K562 (cell line): ENCODE measurements around the gene SCMH1. TPM values are rescaled to one million over a fixed set of nuclear protein-coding genes. Genes with fewer than 3 reads are reported as not detected.

Experiments
- ATAC-seq: fragments of 200-7000 bp; cut with Tn5 transposase; 3 replicates; pipeline ENCODE4 v1.9.1; 2020; ENCODE audit warnings: moderate library complexity
- BruUV-seq: library from RNA; stranded (reverse); fragments of 400-500 nt; replicated peaks from 2 replicates; lab custom pipeline; 2021; lab: Mats Ljungman, UMichigan
- CTCF ChIA-PET: fragments of 300-600 bp; formaldehyde crosslinking; extraction: SDS; loops from one replicate; lab custom pipeline; 2021; ENCODE audit warnings: low intra/inter-chr PET ratio; lab: Yijun Ruan, JAX
- POLR2A ChIA-PET: fragments of 300-600, 350-650 bp; sonication (Branson Sonifier 250); formaldehyde crosslinking; extraction: SDS; loops from one replicate; lab custom pipeline; 2021; ENCODE audit warnings: antibody characterized with exemption, inconsistent platforms; lab: Yijun Ruan, JAX
- DNase-seq, 4 experiments: peaks; one replicate each; pipeline versions ENCODE4 v3.0.0 to v3.0.0-alpha.2; 2011 to 2018; ENCODE audit warnings: low spot score in 3 of 4, mixed read lengths in 3 of 4; ENCODE audit errors: extremely low read depth in 1 of 4
- FAIRE-seq: peaks from 2 replicates; lab custom pipeline; 2011; peaks lifted over from hg19 to GRCh38; lab: Jason Lieb, UNC
- H2AFZ ChIP-seq: 2 replicates; pipeline ENCODE4 v1.6.0; 2011; ENCODE audit warnings: low read depth, low read length, control low read depth, inconsistent platforms
- H3K27ac ChIP-seq: fragments of 200-600 bp; 3 replicates; pipeline ENCODE4 v1.8.0; 2011; ENCODE audit warnings: low read depth, mild to moderate bottlenecking, control low read depth, inconsistent platforms, low read length, moderate library complexity, mixed read lengths; ENCODE audit errors: extremely low read depth
- H3K27me3 ChIP-seq, 2 experiments: fragments of 300-600 bp in 1 of 2; 2 replicates in 1 of 2; 3 replicates in 1 of 2; pipeline versions ENCODE4 v1.6.0 to v1.8.0; 2011; ENCODE audit warnings: inconsistent platforms in 2 of 2, low read length in 2 of 2, mild to moderate bottlenecking in 1 of 2, mixed read lengths in 1 of 2, moderate library complexity in 1 of 2; ENCODE audit not compliant: control insufficient read depth in 2 of 2, insufficient read depth in 2 of 2
- H3K36me3 ChIP-seq: fragments of 300-600 bp; 3 replicates; pipeline ENCODE4 v1.8.0; 2011; ENCODE audit warnings: mild to moderate bottlenecking, low read length, inconsistent platforms; ENCODE audit not compliant: control insufficient read depth, insufficient read depth
- H3K4me1 ChIP-seq, 2 experiments: fragments of 200-600 bp in 1 of 2; replicated peaks in 1 of 2; 2 replicates in 1 of 2; 3 replicates in 1 of 2; pipeline versions ENCODE4 v1.5.1 to v1.8.0; 2011; ENCODE audit warnings: inconsistent platforms in 2 of 2, low read length in 2 of 2, mild to moderate bottlenecking in 1 of 2, mixed read lengths in 1 of 2, moderate library complexity in 1 of 2; ENCODE audit not compliant: control insufficient read depth in 2 of 2, insufficient read depth in 2 of 2
- H3K4me2 ChIP-seq: 2 replicates; pipeline ENCODE4 v1.6.1; 2011; ENCODE audit warnings: low read length, control low read depth, inconsistent platforms, mixed read lengths; ENCODE audit not compliant: insufficient read depth
- H3K4me3 ChIP-seq: fragments of 200-600 bp; sonication (generic), shearing (Covaris generic); 2 replicates; pipeline ENCODE4 v1.5.1; 2016; ENCODE audit warnings: control low read depth, inconsistent platforms
- H3K79me2 ChIP-seq: fragments of 200-600 bp; 3 replicates; pipeline ENCODE4 v1.8.0; 2011; ENCODE audit warnings: low read length, inconsistent platforms; ENCODE audit not compliant: control insufficient read depth, insufficient read depth
- H3K9ac ChIP-seq, 2 experiments: 2 replicates each; pipeline versions ENCODE4 v1.6.0 to v1.6.1; 2011; ENCODE audit warnings: low read depth in 2 of 2, low read length in 2 of 2, control low read depth in 1 of 2, inconsistent platforms in 1 of 2, mild to moderate bottlenecking in 1 of 2, mixed read lengths in 1 of 2; ENCODE audit not compliant: insufficient read depth in 1 of 2
- H3K9me1 ChIP-seq: one replicate; pipeline ENCODE4 v1.6.0; 2011; ENCODE audit warnings: inconsistent platforms, mild to moderate bottlenecking, low read length, moderate library complexity; ENCODE audit not compliant: control insufficient read depth, insufficient read depth
- H3K9me3 ChIP-seq: replicated peaks from 2 replicates; pipeline ENCODE4 v1.5.1; 2011; ENCODE audit warnings: low read depth, low read length, inconsistent platforms; ENCODE audit not compliant: control insufficient read depth, insufficient read depth
- H4K20me1 ChIP-seq: replicated peaks from 2 replicates; pipeline ENCODE4 v1.6.1; 2011; ENCODE audit warnings: low read length, inconsistent platforms, mixed read lengths; ENCODE audit not compliant: control insufficient read depth, insufficient read depth
- DPF2 ChIP-seq: fragments of 450-650 bp; IDR thresholded peaks from 2 replicates; pipeline ENCODE4 v1.6.1; 2016
- IFI16 ChIP-seq: fragments of 250-450 bp; sonication (Bioruptor Pico); IDR thresholded peaks from 2 replicates; pipeline ENCODE4 v2.1.2; 2022; ENCODE audit warnings: mild to moderate bottlenecking, inconsistent platforms
- ILF3 ChIP-seq: fragments of 450-650 bp; IDR thresholded peaks from 2 replicates; pipeline ENCODE4 v1.6.1; 2018; ENCODE audit warnings: antibody characterized with exemption, mild to moderate bottlenecking, moderate library complexity, borderline replicate concordance
- KDM1A ChIP-seq, 2 experiments: fragments of 450-650 bp; IDR thresholded peaks; 2 replicates each; pipeline ENCODE4 v1.6.1; 2016; ENCODE audit warnings: mild to moderate bottlenecking in 2 of 2
- MBD2 ChIP-seq: sonication (generic); IDR thresholded peaks from 2 replicates; pipeline ENCODE4 v1.6.1; 2016; ENCODE audit warnings: low read depth, borderline replicate concordance
- MEIS2 ChIP-seq: fragments of 450-650 bp; IDR thresholded peaks from 2 replicates; pipeline ENCODE4 v1.6.1; 2014; ENCODE audit warnings: mild to moderate bottlenecking; ENCODE audit not compliant: partially characterized antibody
- RBBP5 ChIP-seq: fragments of 200-600 bp; sonication (generic); IDR thresholded peaks from 2 replicates; pipeline ENCODE4 v1.6.1; 2012; ENCODE audit warnings: borderline replicate concordance, mild to moderate bottlenecking, low read length, control low read depth, inconsistent platforms; ENCODE audit not compliant: insufficient read depth, poor library complexity, severe bottlenecking
- SAFB ChIP-seq: fragments of 200-400 bp; formaldehyde crosslinking; IDR thresholded peaks from 2 replicates; pipeline ENCODE4 v1.6.1; 2017; ENCODE audit warnings: low read depth, low read length, borderline replicate concordance
- SIN3B ChIP-seq: fragments of 450-650 bp; IDR thresholded peaks from 2 replicates; pipeline ENCODE4 v1.6.1; 2017; ENCODE audit warnings: low read depth, mild to moderate bottlenecking, moderate library complexity
- STAT5B ChIP-seq: fragments of 250-450 bp; sonication (Bioruptor Pico); IDR thresholded peaks from 2 replicates; pipeline ENCODE4 v1.8.0; 2021; ENCODE audit warnings: mild to moderate bottlenecking, inconsistent platforms
- ZNF134 ChIP-seq: fragments of 250-450 bp; sonication (Bioruptor Pico); conservative IDR thresholded peaks from 2 replicates; pipeline ENCODE4 v1.4.0; 2020
- ZNF239 ChIP-seq: fragments of 250-450 bp; sonication (Bioruptor Pico); IDR thresholded peaks from 2 replicates; pipeline ENCODE4 v1.4.0; 2020; ENCODE audit warnings: mild to moderate bottlenecking
- WGBS: fragments of 100-300 bp; shearing (Covaris generic); methylation state at CpG from one replicate; pipeline ENCODE4 v1.1.6; 2016; ENCODE audit warnings: low coverage, mixed read lengths; ENCODE audit not compliant: insufficient coverage; ENCODE audit errors: missing lambda C conversion rate; 5-methylcytosine and 5-hydroxymethylcytosine counted together
- in situ Hi-C: fragments of 300-500 bp; cut with MboI; formaldehyde crosslinking; loops from 4 replicates; pipeline ENCODE4 v1.15.0; 2018; ENCODE audit warnings: inconsistent platforms, mixed read lengths
- intact Hi-C: fragments of 100-400 bp; cut with micrococcal nuclease; formaldehyde crosslinking; loops from 2 replicates; pipeline ENCODE4 v1.14.2; 2022
- polyA plus RNA-seq, 8 experiments: library from polyadenylated mRNA; depleted of rRNA in 4 of 8; stranded (reverse) in 5 of 8; unstranded in 3 of 8; fragments of >200 nt; fragmentation: Nextera tagmentation in 2 of 8; fragmentation: Illumina TruSeq in 1 of 8; extraction: Ambion mirVana in 2 of 8; extraction: Trizol in 1 of 8; gene quantifications; 2 replicates each; pipeline versions ENCODE4 v1.2.1 to v1.2.3, GENCODE V29; 2011 to 2014; ENCODE audit warnings: inconsistent platforms in 1 of 8, missing spikeins in 1 of 8
- total RNA-seq, 7 experiments: library from RNA; depleted of rRNA in 6 of 7; stranded (reverse); fragments of >200 nt in 6 of 7; fragmentation: Illumina TruSeq in 2 of 7; extraction: Trizol in 2 of 7; gene quantifications; 2 replicates each; pipeline versions ENCODE4 v1.2.1 to v1.2.3, GENCODE V29; 2011 to 2021; ENCODE audit warnings: low replicate concordance in 1 of 7

SCMH1 gene
- total and polyA plus RNA-seq, 9 of the 15 experiments (the other 6 are each of a cell fraction or from before 2014, with no cell fraction given), result 8.5 to 37.0 (median 26.8) TPM

GRCh38 chr1:41078616-41079015 is 163.5 kb downstream of the SCMH1 start:
- H3K4me2 ChIP-seq, result no peak overlapping the region
- no peak for FAIRE-seq
- in situ Hi-C loops, result no loop called here
- H3K36me3 ChIP-seq, result no peaks in the 10 kb centered on the region; the same call in 2 of the 3 replicates
- CTCF ChIA-PET, result no interaction called here
- TF ChIP-seq ZNF239 (CRISPR knock-in tag), result no peak
- no peak for TF ChIP-seq RBBP5
- no peak for TF ChIP-seq SIN3B
- TF ChIP-seq STAT5B, result no peak
- no peak for TF ChIP-seq DPF2
- no peak for TF ChIP-seq SAFB
- TF ChIP-seq KDM1A (IDR thresholded peaks at IDR 0.05), result no peak
- TF ChIP-seq IFI16 (CRISPR knock-in tag), result no peak
- no peak for TF ChIP-seq MBD2
- TF ChIP-seq MEIS2, result no peak
- TF ChIP-seq ILF3, result no peak
- no peak for TF ChIP-seq ZNF134 (CRISPR knock-in tag)
- TF ChIP-seq, all 486 proteins: peak for 0
- no peak overlapping the region for H3K9ac ChIP-seq
- H3K4me3 ChIP-seq, result no peak overlapping the region
- H3K27me3 ChIP-seq, result no peaks in the 10 kb centered on the region
- H3K79me2 ChIP-seq, result no peaks in the 10 kb centered on the region
- POLR2A ChIA-PET, result no interaction called here
- H3K27ac ChIP-seq, result no peak overlapping the region
- H2AFZ ChIP-seq, result no peak overlapping the region
- ATAC-seq (no peak), DNase-seq (no peak)
- intact Hi-C loops, result no loop called here
- H3K9me3 ChIP-seq, result no peaks in the 10 kb centered on the region; the same call in 1 of the 2 replicates
- H4K20me1 ChIP-seq, result no peaks in the 10 kb centered on the region
- no TSS peak for BruUV-seq
- no peaks in the 10 kb centered on the region for H3K4me1 ChIP-seq
- no peaks in the 10 kb centered on the region for H3K9me1 ChIP-seq
- 33% methylated on average over 2 of the region's 2 CpGs for WGBS
